ENCODE data around the gene GRPEL1.
"Not testable (repeated sequence)": the region's sequence is repeated elsewhere in the genome, so short reads cannot be mapped to it uniquely, and the experiment has no call there.

GRPEL1 gene

GRCh38 chr4:7083597-7084563, 16.0 kb upstream of the GRPEL1 start:
- Histone ChIP-seq H3K27me3 (ENCODE audit: control insufficient read depth, low read length) (peaks cover 15% of the 10 kb centered on the region), H3K4me3 (ENCODE audit: low read length) (no peak overlapping the region), H3K4me2 (ENCODE audit: low read length) (no peak overlapping the region)

GRCh38 chr4:7079909-7080308, 12.0 kb upstream of the GRPEL1 start:
- H3K4me2 ChIP-seq (ENCODE audit: low read length); H3K27me3 ChIP-seq (ENCODE audit: control insufficient read depth, low read length); H3F3A ChIP-seq (ENCODE audit: control insufficient read depth, insufficient read depth); H3K79me2 ChIP-seq (ENCODE audit: control insufficient read depth, low read length); H3K4me1 ChIP-seq (ENCODE audit: control insufficient read depth, low read length); H3K9me2 ChIP-seq (replicated peaks; ENCODE audit: control insufficient read depth, low read length); H3K4me3 ChIP-seq (ENCODE audit: low read length); H3K27ac ChIP-seq (ENCODE audit: low read depth, low read length); H4K20me1 ChIP-seq (ENCODE audit: control insufficient read depth, insufficient read depth, low read depth, low read length); H3K36me3 ChIP-seq (ENCODE audit: control insufficient read depth, low read length); H3K9me3 ChIP-seq (ENCODE audit: control insufficient read depth, insufficient read depth, low read length): not testable (repeated sequence)

More at GRCh38 chr4:7083597-7084563, 16.0 kb upstream of the GRPEL1 start:
- H3K9me3 ChIP-seq (ENCODE audit: control insufficient read depth, insufficient read depth, low read length): 0 out of 2 replicates have a peak, but pooled peaks cover 5% of the 10 kb centered on the region
- no peaks in the 10 kb centered on the region for H3K4me1 ChIP-seq (ENCODE audit: control insufficient read depth, low read length)
- H4K20me1 ChIP-seq (ENCODE audit: control insufficient read depth, insufficient read depth, low read depth, low read length): no peaks in the 10 kb centered on the region
- TF ChIP-seq CTCF (IDR thresholded peaks at IDR 0.05; ENCODE audit: low read depth, low read length, poor library complexity, severe bottlenecking) (no peak), EZH2phosphoT487 (IDR thresholded peaks at IDR 0.05; ENCODE audit: borderline replicate concordance, low read length) (no peak)
- no peak overlapping the region for H3K27ac ChIP-seq (ENCODE audit: low read depth, low read length)
- H3K79me2 ChIP-seq (ENCODE audit: control insufficient read depth, low read length): no peaks in the 10 kb centered on the region
- H3K36me3 ChIP-seq (ENCODE audit: control insufficient read depth, low read length): no peaks in the 10 kb centered on the region
- H3K9me2 ChIP-seq (replicated peaks; ENCODE audit: control insufficient read depth, low read length): no peaks in the 10 kb centered on the region
- no peaks in the 10 kb centered on the region for H3F3A ChIP-seq (ENCODE audit: control insufficient read depth, insufficient read depth)

GRCh38 chr4:7079483-7079882, 11.6 kb upstream of the GRPEL1 start:
- not testable (repeated sequence) for H3K4me3 ChIP-seq (ENCODE audit: low read length); H3K36me3 ChIP-seq (ENCODE audit: control insufficient read depth, low read length)

GRCh38 chr4:7078025-7078424, 10.2 kb upstream of the GRPEL1 start:
- Histone ChIP-seq H3K4me3 (ENCODE audit: low read length) (no peak overlapping the region), H3K4me2 (ENCODE audit: low read length) (no peak overlapping the region), H3K27me3 (ENCODE audit: control insufficient read depth, low read length) (peaks cover 6% of the 10 kb centered on the region; the same call in 1 of the 2 replicates)

More at GRCh38 chr4:7079483-7079882, 11.6 kb upstream of the GRPEL1 start:
- H3K9me2 ChIP-seq (replicated peaks; ENCODE audit: control insufficient read depth, low read length); H3F3A ChIP-seq (ENCODE audit: control insufficient read depth, insufficient read depth); H3K27ac ChIP-seq (ENCODE audit: low read depth, low read length); H4K20me1 ChIP-seq (ENCODE audit: control insufficient read depth, insufficient read depth, low read depth, low read length); H3K27me3 ChIP-seq (ENCODE audit: control insufficient read depth, low read length); H3K79me2 ChIP-seq (ENCODE audit: control insufficient read depth, low read length); H3K4me1 ChIP-seq (ENCODE audit: control insufficient read depth, low read length); H3K9me3 ChIP-seq (ENCODE audit: control insufficient read depth, insufficient read depth, low read length); H3K4me2 ChIP-seq (ENCODE audit: low read length): not testable (repeated sequence)

More at GRCh38 chr4:7078025-7078424, 10.2 kb upstream of the GRPEL1 start:
- Histone ChIP-seq H3K4me1 (ENCODE audit: control insufficient read depth, low read length) (no peaks in the 10 kb centered on the region), H3F3A (ENCODE audit: control insufficient read depth, insufficient read depth) (no peaks in the 10 kb centered on the region), H3K9me2 (replicated peaks; ENCODE audit: control insufficient read depth, low read length) (no peaks in the 10 kb centered on the region), H3K36me3 (ENCODE audit: control insufficient read depth, low read length) (no peaks in the 10 kb centered on the region), H4K20me1 (ENCODE audit: control insufficient read depth, insufficient read depth, low read depth, low read length) (no peaks in the 10 kb centered on the region; the same call in 1 of the 2 replicates), H3K9me3 (ENCODE audit: control insufficient read depth, insufficient read depth, low read length) (no peaks in the 10 kb centered on the region), H3K79me2 (ENCODE audit: control insufficient read depth, low read length) (no peaks in the 10 kb centered on the region), H3K27ac (ENCODE audit: low read depth, low read length) (no peak overlapping the region)
- no peak for TF ChIP-seq EZH2phosphoT487 (IDR thresholded peaks at IDR 0.05; ENCODE audit: borderline replicate concordance, low read length)
- no peak for TF ChIP-seq CTCF (IDR thresholded peaks at IDR 0.05; ENCODE audit: low read depth, low read length, poor library complexity, severe bottlenecking)
